LNCaP clone FGC (cell line): ENCODE results near the gene CCDC106.

Experiments
- DNase-seq: peaks from one replicate; pipeline ENCODE4 v3.0.0-alpha.2; 2011; ENCODE audit warnings: low read depth
- H3K4me3 ChIP-seq: 2 replicates; pipeline ENCODE4 v1.5.1; 2011; ENCODE audit warnings: mild to moderate bottlenecking, low read depth, low read length, control low read depth
- CTCF ChIP-seq: IDR thresholded peaks from 2 replicates; pipeline ENCODE4 v1.5.1; 2012; ENCODE audit warnings: mild to moderate bottlenecking; ENCODE audit not compliant: control insufficient read depth, insufficient read depth; ENCODE audit errors: extremely low read depth

Gene CCDC106

GRCh38 chr19:55668603-55669348 is 20.8 kb downstream of the CCDC106 start:
- H3K4me3 ChIP-seq, result no peak overlapping the region
- DNase-seq, result no peak
- TF ChIP-seq CTCF, result no peak

GRCh38 chr19:55669418-55670279 is 21.6 kb downstream of the CCDC106 start:
- TF ChIP-seq CTCF, result no peak
- H3K4me3 ChIP-seq, result no peak overlapping the region
- no peak for DNase-seq

GRCh38 chr19:55670280-55671053 is 22.5 kb downstream of the CCDC106 start:
- DNase-seq, result no peak
- TF ChIP-seq CTCF, result no peak

GRCh38 chr19:55671054-55671378 is 23.0 kb downstream of the CCDC106 start:
- no peak overlapping the region for H3K4me3 ChIP-seq
- TF ChIP-seq CTCF, result no peak
- no peak for DNase-seq

More at GRCh38 chr19:55670280-55671053, 22.5 kb downstream of the CCDC106 start:
- H3K4me3 ChIP-seq, result no peak overlapping the region

- no peak overlapping the region for H3K4me3 ChIP-seq
- no peak for TF ChIP-seq CTCF
- no peak for DNase-seq
Observed at GRCh38 chr19:55672418-55672817, 24.4 kb downstream of the CCDC106 start.

- no peak for DNase-seq
- no peak overlapping the region for H3K4me3 ChIP-seq
- no peak for TF ChIP-seq CTCF
Observed at GRCh38 chr19:55673465-55673864, 25.5 kb downstream of the CCDC106 start.
